ENCODE data around the gene LAMTOR5. TPM values are rescaled to one million over a fixed set of nuclear protein-coding genes. Genes with fewer than 3 reads are reported as not detected.

The LAMTOR5 gene
- total and polyA plus RNA-seq, 2 experiments from 2014 or later, result 45.4 to 168 TPM

- H3K4me2 ChIP-seq, result no peak overlapping the region
- no peak overlapping the region for H3K4me3 ChIP-seq
- H3K27ac ChIP-seq, result no peak overlapping the region
- H2AFZ ChIP-seq, result no peak overlapping the region
- H3K9me3 ChIP-seq (ENCODE audit: low read depth), result no peaks in the 10 kb centered on the region
- no peaks in the 10 kb centered on the region for H4K20me1 ChIP-seq (ENCODE audit: insufficient read depth, poor library complexity, severe bottlenecking)
- 17% methylated on average over 4 of the region's 4 CpGs for WGBS (ENCODE audit: low lambda C conversion rate, missing lambda C conversion rate)
- no peaks in the 10 kb centered on the region for H3K79me2 ChIP-seq
- TF ChIP-seq EZH2 (IDR thresholded peaks at IDR 0.05; ENCODE audit: borderline replicate concordance) (no peak), EZH2phosphoT487 (IDR thresholded peaks at IDR 0.05; ENCODE audit: low read depth, severe bottlenecking, unreplicated experiment) (no peak)
- TF ChIP-seq, protein P1, sequence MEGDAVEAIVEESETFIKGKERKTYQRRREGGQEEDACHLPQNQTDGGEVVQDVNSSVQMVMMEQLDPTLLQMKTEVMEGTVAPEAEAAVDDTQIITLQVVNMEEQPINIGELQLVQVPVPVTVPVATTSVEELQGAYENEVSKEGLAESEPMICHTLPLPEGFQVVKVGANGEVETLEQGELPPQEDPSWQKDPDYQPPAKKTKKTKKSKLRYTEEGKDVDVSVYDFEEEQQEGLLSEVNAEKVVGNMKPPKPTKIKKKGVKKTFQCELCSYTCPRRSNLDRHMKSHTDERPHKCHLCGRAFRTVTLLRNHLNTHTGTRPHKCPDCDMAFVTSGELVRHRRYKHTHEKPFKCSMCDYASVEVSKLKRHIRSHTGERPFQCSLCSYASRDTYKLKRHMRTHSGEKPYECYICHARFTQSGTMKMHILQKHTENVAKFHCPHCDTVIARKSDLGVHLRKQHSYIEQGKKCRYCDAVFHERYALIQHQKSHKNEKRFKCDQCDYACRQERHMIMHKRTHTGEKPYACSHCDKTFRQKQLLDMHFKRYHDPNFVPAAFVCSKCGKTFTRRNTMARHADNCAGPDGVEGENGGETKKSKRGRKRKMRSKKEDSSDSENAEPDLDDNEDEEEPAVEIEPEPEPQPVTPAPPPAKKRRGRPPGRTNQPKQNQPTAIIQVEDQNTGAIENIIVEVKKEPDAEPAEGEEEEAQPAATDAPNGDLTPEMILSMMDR (IDR thresholded peaks at IDR 0.05; ENCODE audit: poor library complexity), result peak; percentile 84
- no peaks in the 10 kb centered on the region for H3K9me2 ChIP-seq (replicated peaks; ENCODE audit: insufficient read depth)
- peak; percentile 89 for DNase-seq (ENCODE audit: low spot score)
- peaks cover 5% of the 10 kb centered on the region for H3K4me1 ChIP-seq (ENCODE audit: insufficient read depth)
- H3K27me3 ChIP-seq, result no peaks in the 10 kb centered on the region
- H3K36me3 ChIP-seq (replicated peaks; ENCODE audit: insufficient read depth, low read depth), result no peaks in the 10 kb centered on the region
These were observed 5.1 kb upstream of the LAMTOR5 start for GRCh38 chr1:110412576-110412975.

- Histone ChIP-seq H3K27me3 (no peaks in the 10 kb centered on the region), H3K27ac (no peak overlapping the region), H3K4me2 (no peak overlapping the region), H2AFZ (no peak overlapping the region), H3K9me2 (replicated peaks; ENCODE audit: insufficient read depth) (no peaks in the 10 kb centered on the region), H3K36me3 (replicated peaks; ENCODE audit: insufficient read depth, low read depth) (no peaks in the 10 kb centered on the region), H3K4me1 (ENCODE audit: insufficient read depth) (peaks cover 5% of the 10 kb centered on the region), H3K9me3 (ENCODE audit: low read depth) (no peaks in the 10 kb centered on the region), H3K79me2 (peaks cover 12% of the 10 kb centered on the region), H3K4me3 (no peak overlapping the region), H4K20me1 (ENCODE audit: insufficient read depth, poor library complexity, severe bottlenecking) (no peaks in the 10 kb centered on the region)
- no peak for TF ChIP-seq EZH2 (IDR thresholded peaks at IDR 0.05; ENCODE audit: borderline replicate concordance)
- no peak for TF ChIP-seq EZH2phosphoT487 (IDR thresholded peaks at IDR 0.05; ENCODE audit: low read depth, severe bottlenecking, unreplicated experiment)
- TF ChIP-seq, protein P1 (IDR thresholded peaks at IDR 0.05; ENCODE audit: poor library complexity), result no peak
- 78% methylated on average over 7 of the region's 7 CpGs for WGBS (ENCODE audit: low lambda C conversion rate, missing lambda C conversion rate)
- DNase-seq (ENCODE audit: low spot score), result no peak
These were observed 3.8 kb upstream of the LAMTOR5 start for GRCh38 chr1:110411173-110411735.

GRCh38 chr1:110409316-110409715 is 1.8 kb upstream of the LAMTOR5 start:
- Histone ChIP-seq H3K4me3 (no peak overlapping the region), H3K27me3 (no peaks in the 10 kb centered on the region), H4K20me1 (ENCODE audit: insufficient read depth, poor library complexity, severe bottlenecking) (no peaks in the 10 kb centered on the region), H3K9me3 (ENCODE audit: low read depth) (no peaks in the 10 kb centered on the region), H3K9me2 (replicated peaks; ENCODE audit: insufficient read depth) (no peaks in the 10 kb centered on the region), H3K4me2 (no peak overlapping the region), H3K4me1 (ENCODE audit: insufficient read depth) (peaks cover 5% of the 10 kb centered on the region), H3K79me2 (peaks cover 16% of the 10 kb centered on the region), H3K36me3 (replicated peaks; ENCODE audit: insufficient read depth, low read depth) (no peaks in the 10 kb centered on the region), H2AFZ (no peak overlapping the region), H3K27ac (no peak overlapping the region)
- DNase-seq (ENCODE audit: low spot score), result no peak
- no peak for TF ChIP-seq EZH2 (IDR thresholded peaks at IDR 0.05; ENCODE audit: borderline replicate concordance)
- no peak for TF ChIP-seq EZH2phosphoT487 (IDR thresholded peaks at IDR 0.05; ENCODE audit: low read depth, severe bottlenecking, unreplicated experiment)
- TF ChIP-seq, protein P1 (IDR thresholded peaks at IDR 0.05; ENCODE audit: poor library complexity), result no peak
- 89% methylated on average over 6 of the region's 6 CpGs for WGBS (ENCODE audit: low lambda C conversion rate, missing lambda C conversion rate)

Measured in hepatocyte (in vitro differentiated cells).